ENCODE results near the gene INO80D.
A peak's percentile ranks its signal among the peaks of the same experiment; 100 is the strongest.
"Not testable (repeated sequence)": the region's sequence is repeated elsewhere in the genome, so short reads cannot be mapped to it uniquely, and the experiment has no call there.

Gene INO80D, protein sequence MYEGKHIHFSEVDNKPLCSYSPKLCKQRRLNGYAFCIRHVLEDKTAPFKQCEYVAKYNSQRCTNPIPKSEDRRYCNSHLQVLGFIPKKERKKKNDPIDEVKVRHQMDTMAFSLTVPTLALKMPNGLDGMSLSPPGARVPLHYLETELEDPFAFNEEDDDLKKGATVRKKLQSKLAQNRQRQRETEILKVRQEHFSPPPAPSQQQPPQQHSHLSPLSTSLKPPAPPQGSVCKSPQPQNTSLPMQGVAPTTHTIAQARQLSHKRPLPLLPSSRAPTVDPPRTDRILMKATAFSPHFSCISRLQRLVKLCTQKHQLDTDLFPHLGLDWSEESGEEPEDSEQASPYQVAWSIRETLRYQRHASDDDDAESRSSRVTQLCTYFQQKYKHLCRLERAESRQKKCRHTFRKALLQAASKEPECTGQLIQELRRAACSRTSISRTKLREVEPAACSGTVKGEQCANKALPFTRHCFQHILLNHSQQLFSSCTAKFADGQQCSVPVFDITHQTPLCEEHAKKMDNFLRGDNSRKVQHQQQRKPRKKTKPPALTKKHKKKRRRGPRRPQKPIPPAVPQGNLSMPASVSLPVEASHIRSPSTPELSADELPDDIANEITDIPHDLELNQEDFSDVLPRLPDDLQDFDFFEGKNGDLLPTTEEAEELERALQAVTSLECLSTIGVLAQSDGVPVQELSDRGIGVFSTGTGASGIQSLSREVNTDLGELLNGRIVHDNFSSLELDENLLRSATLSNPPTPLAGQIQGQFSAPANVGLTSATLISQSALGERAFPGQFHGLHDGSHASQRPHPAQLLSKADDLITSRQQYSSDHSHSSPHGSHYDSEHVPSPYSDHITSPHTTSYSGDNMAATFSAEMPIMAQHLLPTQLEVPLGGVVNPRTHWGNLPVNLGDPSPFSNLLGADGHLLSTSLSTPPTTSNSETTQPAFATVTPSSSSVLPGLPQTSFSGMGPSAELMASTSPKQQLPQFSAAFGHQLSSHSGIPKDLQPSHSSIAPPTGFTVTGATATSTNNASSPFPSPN
- total RNA-seq, result 155 reads per million, percentile 89 among the genes with 10 or more reads in this experiment

DNA sequence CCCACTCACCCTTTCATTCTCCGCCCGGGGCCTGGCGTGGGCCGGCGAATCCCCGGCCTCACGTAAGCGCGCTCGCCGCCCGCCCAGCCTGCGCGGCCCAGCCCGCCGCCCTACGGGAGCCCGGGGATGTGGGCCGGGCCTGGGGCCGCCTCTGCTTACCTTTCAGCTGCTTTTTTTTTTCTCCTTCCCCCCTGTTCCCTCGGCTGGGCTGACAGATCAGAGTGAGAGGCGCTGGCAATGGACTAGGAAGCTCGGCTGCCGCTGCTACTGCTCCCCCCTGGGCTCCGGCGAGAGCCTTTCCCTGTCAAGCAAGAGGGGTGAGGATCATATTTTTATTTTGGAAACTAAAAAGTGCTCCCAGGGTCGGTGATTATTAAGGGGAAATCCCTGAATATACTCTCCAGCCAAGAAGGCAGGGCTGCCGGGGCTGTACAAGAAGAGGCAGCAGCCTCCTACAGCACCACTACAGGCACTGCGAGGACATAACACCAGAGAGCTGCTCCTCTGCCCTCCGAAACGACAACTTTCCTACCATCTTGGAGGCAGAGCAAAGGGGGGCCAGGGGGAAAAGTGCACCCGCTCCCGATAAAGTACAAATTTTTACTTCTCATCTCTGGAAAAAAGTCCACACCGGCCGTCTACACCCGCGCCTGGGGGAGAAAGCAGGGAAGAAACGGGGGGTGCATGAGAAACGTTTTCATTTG is at the start of gene INO80D:
TSS of gene INO80D (minus strand) at position 433 of the 704 bp plus-strand sequence. CDS start 23,158 bp downstream, outside the sequence.
- peak; percentile 76 for DNase-seq

DNA sequence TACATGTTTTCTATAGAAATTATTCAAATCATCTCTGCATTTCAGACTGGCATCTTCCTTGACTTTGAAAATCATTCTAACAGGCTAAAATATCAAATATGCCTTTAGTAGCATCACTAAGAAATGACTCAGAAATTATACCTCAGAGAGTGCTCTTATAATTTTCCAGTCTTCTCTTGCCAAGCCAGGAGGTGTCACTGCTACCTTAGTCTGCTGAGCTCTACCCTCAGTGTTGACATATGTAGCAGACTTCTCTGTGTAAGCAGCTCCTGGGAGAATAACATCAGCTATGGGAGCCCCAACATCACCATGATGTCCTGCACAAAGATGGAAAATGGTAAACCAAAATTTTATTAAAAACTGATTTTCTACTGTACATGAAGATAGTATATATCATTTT is 41.7 kb upstream of the INO80D start:
- DNase-seq, result no peak

DNA sequence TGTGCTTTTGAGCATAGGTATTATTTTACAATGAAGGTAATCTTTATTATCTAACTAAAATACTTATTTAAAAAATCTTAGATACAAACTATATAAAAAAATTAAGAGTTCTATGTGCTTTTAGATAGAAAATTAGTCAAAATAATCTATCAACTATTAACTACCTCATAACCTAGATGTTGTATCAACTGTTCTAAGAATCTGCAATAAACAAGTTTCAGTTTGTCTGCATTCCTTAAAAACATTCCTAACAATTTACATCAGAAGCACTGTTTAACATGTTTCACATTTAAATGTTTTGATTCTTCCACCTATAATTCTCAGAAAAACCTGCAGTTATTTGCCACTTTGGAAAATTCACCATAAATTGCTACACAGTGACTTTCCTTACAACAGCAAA is 39.9 kb upstream of the INO80D start:
- DNase-seq, result no peak

DNA sequence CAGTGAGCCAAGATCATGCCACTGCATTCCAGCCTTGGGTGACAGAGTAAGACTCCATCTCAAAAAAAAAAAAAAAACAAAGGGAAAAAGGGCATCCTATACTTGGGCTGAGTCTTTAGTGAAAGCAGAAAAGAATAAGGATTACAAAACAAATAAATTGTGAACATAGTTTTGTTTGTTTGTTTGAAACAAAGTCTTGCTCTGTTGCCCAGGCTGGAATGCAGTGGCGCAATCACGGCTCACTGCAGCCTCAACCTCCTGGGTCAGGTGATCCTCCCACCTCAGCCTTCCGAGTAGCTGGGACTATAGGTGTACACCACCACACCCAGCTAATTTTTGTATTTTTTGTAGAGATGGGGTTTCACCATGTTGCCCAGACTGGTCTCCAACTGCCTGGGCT is 36.6 kb upstream of the INO80D start:
- DNase-seq, result not testable (repeated sequence)

DNA sequence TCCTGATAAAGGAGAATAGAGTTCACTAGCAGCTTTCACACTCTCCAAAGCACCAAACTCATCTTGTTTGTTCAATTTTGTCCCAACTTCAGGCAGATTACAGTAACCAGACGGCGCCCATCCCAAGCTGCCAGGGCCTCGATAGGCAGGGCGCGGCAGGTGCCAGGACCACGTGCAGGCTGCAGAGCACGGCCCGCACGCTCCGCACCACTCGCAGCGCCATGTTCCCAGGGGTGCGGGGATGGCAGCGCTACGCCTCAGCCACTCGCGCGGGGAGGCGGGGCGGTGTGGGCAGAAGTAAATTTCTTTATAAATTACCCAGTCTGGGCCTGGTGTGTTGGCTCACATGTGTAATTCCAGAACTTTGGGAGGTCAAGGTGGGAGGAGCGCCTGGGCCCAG is 30.3 kb upstream of the INO80D start:
- DNase-seq, result no peak

DNA sequence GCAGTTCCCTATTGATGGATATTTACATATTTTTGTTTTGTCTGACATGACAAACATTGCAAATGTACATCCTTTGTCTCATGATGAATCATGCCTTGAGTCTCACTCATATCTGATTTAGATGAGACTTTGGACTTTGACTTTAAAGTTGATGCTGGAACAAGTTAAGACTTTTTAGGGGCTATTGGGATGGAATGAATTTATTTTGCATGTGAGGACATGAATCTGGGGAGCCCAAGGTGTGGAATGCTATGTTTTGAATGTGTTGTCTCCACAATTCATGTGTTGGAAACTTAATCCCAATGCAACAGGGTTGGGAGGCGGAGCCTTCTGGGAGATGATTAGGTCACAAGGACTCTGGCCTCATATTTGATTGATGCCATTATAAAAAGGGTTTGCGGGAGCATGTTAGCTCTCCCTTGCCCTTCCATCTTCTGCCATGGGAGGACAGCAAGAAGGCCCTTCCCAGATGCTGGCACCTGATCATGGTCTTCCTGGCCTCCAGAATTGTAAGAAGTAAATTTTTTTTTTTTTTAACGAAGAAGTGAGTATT is 29.1 kb upstream of the INO80D start:
- DNase-seq, result no peak

DNA sequence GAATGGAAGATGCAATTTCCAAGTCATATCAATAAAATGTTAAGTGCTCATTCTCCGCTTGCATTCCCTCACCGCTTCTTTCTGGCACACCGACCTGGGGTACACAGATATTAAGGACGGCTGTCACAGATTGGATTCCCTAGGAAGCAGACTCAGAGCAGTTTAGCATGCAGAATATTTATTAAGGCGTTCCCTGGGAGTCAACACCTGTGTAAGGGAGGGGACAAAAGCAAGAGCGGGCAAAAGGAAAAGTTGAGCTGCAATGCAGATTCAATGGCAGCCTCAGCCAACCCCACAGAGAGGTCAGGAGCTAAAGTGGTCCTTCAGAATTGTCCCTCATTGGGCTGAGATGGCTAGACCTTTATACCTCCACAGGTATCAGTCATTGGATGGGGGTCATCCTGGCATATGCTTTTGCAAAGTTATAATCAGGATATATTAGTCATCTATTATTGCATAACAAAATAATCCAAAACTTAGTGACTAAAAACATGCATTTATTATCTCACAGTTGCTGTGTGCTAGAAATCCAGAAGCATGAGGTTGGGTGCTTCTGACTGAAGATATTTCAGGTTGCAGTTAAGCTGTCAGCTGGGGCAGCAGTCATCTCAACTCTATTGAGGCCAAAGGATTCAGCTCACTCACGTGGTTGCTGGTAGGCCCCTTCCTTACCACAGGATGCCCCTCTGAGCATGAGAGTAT is 27.0 kb upstream of the INO80D start:
- DNase-seq, result no peak

DNA sequence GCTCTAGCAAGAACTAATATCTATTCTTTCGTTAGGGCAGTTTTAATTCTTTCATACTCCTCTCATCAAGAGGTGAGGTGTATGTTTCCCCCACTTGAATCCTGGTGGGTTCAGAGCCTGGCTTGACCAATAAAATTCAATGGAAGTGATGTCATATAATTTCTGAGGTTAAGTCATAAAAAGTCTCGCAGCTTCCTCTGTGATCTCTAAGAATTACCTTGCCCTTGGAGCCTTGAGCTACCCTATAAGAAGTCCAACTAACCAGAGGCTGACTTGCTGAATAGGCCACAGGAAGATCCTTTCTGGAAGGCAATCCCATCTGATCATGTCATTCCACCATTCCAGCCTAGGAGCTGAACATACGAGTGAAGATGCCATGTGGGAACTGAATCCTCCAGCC is 26.1 kb upstream of the INO80D start:
- no peak for DNase-seq

DNA sequence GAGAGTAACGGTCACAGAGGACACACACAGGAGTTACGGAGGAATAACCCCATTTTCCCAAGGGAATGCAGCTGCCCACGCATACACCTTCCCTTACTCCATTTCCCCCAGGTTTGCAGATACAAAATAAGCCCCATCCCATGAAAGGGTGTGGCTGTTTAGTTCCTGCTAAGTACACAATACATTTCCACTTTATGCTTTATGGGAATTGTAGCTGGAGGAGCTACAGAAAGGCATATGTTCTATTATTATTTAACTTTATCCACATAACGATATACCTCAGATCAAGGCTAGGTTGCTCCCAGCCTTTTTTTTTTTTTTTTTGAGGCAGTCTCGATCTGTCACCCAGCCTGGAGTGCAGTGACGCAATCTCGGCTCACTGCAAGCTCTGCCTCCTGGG is 22.7 kb upstream of the INO80D start:
- DNase-seq, result no peak

DNA sequence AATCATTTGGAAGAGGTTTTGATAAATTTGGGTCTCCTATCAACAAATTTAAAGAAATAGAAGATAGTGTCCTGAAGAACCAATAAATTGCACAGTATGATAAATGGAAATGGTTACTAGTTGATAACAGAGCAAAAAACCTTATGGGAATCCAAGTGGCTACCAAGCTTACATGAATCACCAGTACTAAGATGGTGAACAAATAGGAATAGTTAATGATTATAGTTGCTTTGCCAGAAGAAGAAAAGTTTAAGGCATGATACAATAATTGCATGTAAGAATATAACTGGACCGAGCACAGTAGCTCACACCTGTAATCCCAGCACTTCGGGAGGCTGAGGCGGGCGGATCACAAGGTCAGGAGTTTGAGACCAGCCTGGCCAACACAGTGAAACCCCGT is 19.6 kb upstream of the INO80D start:
- DNase-seq, result no peak

DNA sequence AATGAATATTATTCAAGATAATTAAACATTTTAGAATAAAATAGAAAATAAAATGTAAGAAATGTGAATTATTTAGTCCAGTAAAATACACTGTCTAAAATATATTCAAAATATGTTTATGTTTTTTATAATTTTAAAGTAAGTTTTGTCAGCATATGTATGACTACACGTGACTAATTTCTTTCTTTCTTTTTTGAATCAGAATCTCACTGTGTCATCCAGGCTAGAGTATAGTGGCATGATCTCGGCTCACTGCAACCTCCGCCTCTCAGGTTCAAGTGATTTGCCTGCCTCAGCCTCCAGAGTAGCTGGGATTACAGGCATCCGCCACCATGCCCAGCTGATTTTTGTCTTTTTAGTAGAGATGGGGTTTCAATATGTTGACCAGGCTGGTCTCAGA is 19.1 kb upstream of the INO80D start:
- no peak for DNase-seq

DNA sequence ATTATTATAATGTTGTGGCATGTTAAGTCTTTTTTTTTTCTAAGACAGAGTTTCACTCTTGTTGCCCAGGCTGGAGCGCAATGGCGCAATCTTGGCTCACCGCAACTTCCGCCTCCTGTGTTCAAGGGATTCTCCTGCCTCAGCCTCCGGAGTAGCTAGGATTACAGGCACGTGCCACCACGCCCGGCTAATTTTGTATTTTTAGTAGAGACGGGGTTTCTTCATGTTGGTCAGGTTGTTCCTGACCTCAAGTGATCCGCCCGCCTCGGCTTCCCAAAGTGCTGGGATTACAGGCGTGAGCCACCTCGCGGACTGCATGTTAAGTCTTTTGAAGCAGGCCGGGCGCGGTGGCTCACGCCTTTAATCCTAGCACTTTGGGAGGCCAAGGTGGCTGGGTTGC is 12.9 kb upstream of the INO80D start:
- not testable (repeated sequence) for DNase-seq

DNA sequence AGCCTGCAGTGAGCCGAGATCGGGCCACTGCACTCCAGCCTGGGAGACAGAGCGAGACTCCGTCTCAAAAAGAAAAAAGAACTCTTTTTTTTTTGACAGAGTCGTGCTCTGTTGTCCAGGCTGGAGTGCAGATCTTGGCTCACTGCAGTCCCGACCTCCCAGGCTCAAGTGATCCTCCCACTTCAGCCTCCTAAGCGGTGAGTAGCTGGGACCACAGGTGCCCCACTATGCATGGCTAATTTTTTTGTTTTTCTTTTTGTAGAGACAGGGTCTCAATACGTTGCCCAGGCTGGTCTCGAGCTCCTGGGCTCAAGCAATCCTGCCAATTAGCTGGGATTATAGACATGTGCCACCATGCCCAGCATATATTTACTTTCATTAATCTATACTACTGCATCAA is 12.5 kb upstream of the INO80D start:
- no peak for DNase-seq

DNA sequence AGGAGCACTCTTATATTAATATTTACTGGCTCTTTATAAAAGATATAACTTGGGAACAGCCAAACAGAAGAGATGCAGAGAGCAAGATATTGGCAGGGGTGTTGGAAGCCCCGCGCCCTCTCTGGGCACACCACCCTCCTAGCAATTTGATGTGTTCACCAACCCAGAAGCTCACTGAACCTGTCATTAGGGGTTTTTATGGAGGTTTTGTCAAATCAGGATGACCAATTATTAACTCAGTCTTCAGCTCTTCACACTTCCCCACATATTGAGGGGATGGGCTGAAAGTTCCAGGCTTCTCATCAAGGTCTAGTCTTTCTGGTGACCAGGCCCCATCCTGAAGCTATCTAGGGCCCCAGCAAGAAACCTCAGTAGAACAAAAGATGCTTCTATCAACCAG is 10.9 kb upstream of the INO80D start:
- no peak for DNase-seq

DNA sequence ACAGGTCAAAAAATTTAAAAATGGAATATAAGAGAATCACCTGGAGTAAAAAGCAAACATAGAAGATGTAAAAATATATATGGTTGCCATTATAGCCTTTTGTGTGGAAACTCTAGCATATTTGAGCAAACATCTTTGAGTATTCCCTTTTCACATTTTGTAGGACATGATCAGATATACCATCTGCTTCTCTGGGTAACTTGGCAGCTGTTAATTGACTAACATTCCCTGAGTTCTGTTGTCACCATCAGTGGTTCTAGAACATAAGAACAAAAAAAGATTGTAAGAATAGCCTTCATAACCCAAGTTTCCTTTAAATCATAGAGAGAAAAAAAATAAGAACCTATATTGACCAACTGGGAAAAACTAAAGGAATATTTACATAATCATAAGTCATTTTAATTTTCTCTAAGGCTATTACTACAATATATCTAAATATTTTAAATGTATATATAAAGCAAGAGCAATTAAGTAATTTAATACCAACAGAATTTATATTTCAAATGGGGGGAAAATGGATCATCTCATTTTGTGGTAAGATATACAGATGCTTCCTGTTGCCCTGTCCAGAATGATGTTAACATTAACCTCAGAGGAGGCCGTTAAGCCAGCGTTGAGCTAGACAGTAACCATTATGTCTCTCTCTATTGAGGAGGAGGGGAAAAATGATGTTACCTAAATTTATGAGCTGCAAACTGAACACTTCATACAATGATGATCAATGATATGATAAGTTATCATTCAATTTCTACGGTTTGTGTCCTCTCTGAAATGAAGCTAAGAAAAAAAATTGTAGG is 9.8 kb upstream of the INO80D start:
- no peak for DNase-seq

DNA sequence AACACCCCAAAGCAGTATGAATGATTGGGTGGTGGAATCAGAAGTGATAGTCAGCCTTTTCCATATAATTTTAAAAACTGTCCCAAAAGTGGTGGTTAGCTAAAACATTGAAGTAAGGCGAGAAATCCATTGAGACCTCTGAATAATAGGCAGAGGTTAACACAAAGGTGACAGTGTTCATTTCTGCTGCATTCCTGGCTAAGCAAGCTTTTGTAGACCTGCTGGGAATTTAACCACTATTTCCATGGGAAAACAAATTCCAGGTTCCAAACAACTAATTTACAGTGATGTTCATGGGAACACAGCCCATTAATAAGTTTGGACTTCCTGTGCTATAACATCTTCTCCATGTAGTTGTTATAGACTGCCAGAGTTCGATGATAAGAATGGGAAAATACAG is 6.3 kb upstream of the INO80D start:
- DNase-seq, result no peak

DNA sequence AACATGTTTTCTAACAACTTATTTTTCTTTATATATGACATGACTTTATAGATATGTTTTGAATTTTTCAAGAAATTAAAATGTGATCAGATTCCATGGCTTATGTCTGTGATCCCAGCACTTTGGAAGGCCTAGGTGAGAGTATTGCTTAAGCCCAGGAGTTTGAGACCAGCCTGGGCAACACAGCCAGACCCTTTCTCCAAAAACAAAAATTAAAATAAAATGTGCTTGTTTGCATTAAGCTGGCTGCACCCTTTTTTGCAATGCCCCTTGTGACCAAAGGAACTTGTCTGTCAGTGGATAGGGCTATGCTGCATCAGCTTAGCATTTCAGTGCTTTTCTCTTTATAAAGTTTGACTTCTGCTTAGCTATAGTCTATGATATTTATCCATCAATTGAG is 2.3 kb upstream of the INO80D start:
- DNase-seq, result no peak

DNA sequence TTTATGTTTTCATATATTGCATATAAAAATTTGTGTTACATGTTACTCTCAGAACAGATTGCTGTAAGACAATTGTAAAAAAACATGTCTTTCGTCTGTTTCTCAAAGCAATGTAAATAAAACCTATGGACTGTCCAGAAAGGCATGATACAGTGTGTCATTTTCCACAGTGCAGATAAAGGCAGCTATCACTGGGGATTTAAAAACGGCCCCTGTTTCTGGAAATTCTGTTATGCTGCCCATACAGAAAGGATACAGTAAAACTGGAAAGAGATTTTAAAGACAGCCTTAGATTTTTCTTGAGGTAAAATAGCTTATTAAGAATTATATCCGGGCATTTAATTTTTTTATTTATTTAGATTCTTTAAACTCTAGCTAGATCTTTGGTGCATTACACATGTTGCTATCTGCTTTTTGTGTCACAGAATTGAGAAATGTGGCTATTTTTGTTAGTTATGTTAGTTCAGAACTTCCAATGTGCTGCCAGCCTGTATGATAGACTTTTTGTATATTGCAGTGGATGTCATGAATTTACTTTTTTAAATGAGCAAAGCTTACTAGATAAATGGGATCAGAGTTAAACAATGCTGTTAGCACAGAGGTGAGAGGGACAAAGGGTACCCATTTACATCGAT is 859 bp upstream of the INO80D start:
- no peak for DNase-seq

DNA sequence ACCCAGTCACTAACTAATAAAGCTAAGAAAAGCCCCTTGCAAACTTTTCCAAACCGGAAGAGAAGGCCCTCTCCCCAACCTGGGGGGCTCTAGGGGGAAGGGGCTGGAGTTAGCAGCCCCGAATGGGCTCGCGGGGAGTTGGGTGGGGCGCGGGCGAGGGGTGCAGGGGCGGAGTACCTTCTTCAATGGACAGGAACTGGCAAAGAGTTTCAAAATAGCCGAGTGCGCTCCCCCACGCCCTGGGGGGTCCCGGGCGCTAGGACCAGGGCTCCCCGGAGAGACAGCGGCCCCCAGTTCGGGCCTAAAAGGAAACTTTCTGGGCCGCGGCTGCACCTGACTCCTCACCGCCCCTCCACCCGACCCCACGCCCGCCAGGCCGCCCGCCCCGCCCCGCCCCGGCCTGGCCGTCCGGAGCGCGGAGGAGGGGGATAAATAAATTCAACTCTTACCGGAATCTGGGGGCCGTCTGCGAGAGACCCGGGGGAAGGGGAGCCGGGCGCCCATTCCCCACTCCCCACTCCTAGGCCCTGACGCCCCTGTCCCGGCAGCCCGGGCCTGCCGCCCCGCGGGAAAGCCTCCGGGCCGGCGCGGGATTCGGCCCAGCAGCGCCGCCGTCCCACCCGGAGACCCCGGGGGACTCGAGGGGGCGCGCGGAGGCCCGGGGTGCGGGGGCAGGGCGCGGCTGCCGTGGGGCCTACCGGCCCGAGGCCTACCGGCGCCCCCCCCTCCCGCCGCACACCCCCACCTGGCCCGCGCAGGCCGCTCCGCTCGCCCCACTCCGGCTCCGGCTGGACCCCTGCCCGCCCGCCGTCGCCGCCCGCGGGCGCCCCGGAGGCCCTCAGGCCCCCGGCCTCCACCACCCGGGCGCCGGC is 868 bp downstream of the INO80D start:
- peak; percentile 32 for DNase-seq

DNA sequence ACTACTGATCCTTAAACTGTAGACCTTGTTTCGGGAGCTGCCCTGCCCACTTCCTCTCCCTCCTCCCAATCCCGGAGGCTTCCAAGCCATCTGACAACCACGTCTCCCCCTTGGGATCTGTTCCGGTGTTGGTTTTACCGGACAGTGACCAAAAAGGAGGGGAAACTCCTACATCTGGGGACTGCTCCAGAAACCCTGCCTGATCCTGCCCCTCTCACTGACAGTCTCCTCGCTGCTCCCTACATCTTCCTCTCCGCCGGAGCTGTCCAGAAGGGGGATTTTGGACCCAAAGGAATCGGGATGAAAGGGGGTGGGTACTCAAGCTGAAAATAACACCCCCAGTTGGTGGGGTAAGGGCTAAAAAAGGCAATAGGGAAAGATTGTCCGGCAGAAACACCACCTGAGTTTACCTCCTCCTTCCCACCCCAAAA is 1.5 kb downstream of the INO80D start:
- no peak for DNase-seq

All from effector CD4-positive, alpha-beta T cell (primary cell).